Measurements from ENCODE around the gene C14orf132. TPM values are rescaled to one million over a fixed set of nuclear protein-coding genes. Genes with fewer than 3 reads are reported as not detected.

C14orf132 gene
- total and polyA plus RNA-seq, 2 donors (not counting 1 experiment from before 2014, with no cell fraction given): 0.30 to 0.85 TPM

DNA sequence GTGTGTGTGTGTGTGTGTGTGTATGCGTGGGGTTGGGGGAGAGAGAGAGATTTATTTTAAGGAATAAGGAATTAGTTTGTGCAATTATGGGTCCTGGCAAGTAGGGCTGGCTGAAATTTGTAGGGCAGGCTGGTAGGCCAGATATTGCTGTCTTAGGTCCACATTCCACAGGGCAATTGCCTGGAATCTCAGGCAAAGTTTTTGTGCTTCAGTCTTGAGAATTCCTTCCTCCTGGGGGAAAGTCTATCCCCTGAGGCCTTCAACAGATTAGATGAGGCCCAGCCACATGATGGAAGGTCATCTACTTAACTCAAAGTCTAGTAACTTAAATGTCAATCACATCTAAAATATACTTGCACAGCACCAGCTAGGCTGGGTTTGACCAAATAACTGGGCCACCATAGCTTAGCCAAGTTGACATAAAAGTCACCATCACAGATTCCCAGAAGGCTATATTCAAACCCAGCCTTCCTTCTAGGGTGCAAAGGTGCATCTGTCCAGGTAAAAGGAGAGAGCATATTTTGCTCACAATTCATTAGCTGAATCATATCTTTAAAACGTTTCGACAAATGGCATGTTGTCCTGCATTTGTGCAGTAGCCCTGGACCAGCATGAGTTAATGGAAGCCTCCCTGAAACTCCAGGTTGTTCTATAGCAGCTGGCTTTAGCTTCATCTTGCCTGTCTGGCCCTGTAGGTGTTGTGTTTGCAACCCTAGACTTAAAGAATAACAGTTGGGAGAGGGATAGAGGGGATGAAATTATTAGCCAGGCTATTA lies 63.1 kb downstream of the C14orf132 start:
- TF ChIP-seq, protein P1, sequence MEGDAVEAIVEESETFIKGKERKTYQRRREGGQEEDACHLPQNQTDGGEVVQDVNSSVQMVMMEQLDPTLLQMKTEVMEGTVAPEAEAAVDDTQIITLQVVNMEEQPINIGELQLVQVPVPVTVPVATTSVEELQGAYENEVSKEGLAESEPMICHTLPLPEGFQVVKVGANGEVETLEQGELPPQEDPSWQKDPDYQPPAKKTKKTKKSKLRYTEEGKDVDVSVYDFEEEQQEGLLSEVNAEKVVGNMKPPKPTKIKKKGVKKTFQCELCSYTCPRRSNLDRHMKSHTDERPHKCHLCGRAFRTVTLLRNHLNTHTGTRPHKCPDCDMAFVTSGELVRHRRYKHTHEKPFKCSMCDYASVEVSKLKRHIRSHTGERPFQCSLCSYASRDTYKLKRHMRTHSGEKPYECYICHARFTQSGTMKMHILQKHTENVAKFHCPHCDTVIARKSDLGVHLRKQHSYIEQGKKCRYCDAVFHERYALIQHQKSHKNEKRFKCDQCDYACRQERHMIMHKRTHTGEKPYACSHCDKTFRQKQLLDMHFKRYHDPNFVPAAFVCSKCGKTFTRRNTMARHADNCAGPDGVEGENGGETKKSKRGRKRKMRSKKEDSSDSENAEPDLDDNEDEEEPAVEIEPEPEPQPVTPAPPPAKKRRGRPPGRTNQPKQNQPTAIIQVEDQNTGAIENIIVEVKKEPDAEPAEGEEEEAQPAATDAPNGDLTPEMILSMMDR (IDR thresholded peaks at IDR 0.05): no peak
- no peak for TF ChIP-seq EZH2 (IDR thresholded peaks at IDR 0.05; ENCODE audit: borderline replicate concordance, insufficient read depth, low read depth, low read length, poor library complexity, severe bottlenecking)
- intact Hi-C loops (cut with micrococcal nuclease): no loop called here
- H3K4me1 ChIP-seq (ENCODE audit: control insufficient read depth in 2 of 2, insufficient read depth in 2 of 2, low read length in 2 of 2): peaks cover 0 to 2% of the 10 kb centered on the region in 2 donors
- H3K27me3 Mint-ChIP-seq: no peaks in the 10 kb centered on the region
- H3K9ac ChIP-seq (ENCODE audit: low read length): no peak overlapping the region
- H3K27ac ChIP-seq (ENCODE audit: low read length in 2 of 2): no peak overlapping the region
- no peaks in the 10 kb centered on the region for H3K9me3 Mint-ChIP-seq (ENCODE audit: insufficient read depth)
- H3K27me3 ChIP-seq (replicated peaks in 1 of 4; ENCODE audit: control extremely low read depth in 1 of 4, control insufficient read depth in 3 of 4, insufficient read depth in 4 of 4, low read length in 3 of 4): peaks cover 0 to 3% (median 0%) of the 10 kb centered on the region in 4 experiments
- H3K27ac Mint-ChIP-seq: no peak overlapping the region
- POLR2A ChIA-PET: no interaction called here
- ATAC-seq (ENCODE audit: low read depth) (no peak), DNase-seq (no peak)
- peaks cover 0 to 21% (median 0%) of the 10 kb centered on the region in 3 donors for H3K9me3 ChIP-seq (ENCODE audit: control extremely low read depth in 1 of 3, control insufficient read depth in 2 of 3, insufficient read depth in 1 of 3, low read length in 2 of 3)
- H3K4me3 ChIP-seq (ENCODE audit: control extremely low read depth in 1 of 5, extremely low read depth in 1 of 5, insufficient read depth in 1 of 5, low read depth in 2 of 5, low read length in 4 of 5): no peak overlapping the region
- H2AFZ ChIP-seq (ENCODE audit: insufficient read depth, low read depth, low read length, poor library complexity, severe bottlenecking): no peak overlapping the region
- H3K4me1 Mint-ChIP-seq: no peaks in the 10 kb centered on the region
- no peaks in the 10 kb centered on the region for H3K79me2 ChIP-seq (ENCODE audit: control insufficient read depth, insufficient read depth, low read length)
- CTCF ChIA-PET: no interaction called here
- no peak overlapping the region for H3K4me3 Mint-ChIP-seq
- 75% methylated on average over 2 of the region's 3 CpGs for WGBS (ENCODE audit: insufficient coverage)
- no peak overlapping the region for H3K4me2 ChIP-seq (replicated peaks; ENCODE audit: low read depth, low read length, poor library complexity, severe bottlenecking)
- H4K20me1 ChIP-seq (ENCODE audit: control insufficient read depth, insufficient read depth, low read length, poor library complexity, severe bottlenecking): no peaks in the 10 kb centered on the region
- H3K36me3 ChIP-seq (replicated peaks in 1 of 2; ENCODE audit: control extremely low read depth in 1 of 2, control insufficient read depth in 1 of 2, extremely low read depth in 1 of 2, insufficient read depth in 2 of 2, low read length in 1 of 2): no peaks in the 10 kb centered on the region

DNA sequence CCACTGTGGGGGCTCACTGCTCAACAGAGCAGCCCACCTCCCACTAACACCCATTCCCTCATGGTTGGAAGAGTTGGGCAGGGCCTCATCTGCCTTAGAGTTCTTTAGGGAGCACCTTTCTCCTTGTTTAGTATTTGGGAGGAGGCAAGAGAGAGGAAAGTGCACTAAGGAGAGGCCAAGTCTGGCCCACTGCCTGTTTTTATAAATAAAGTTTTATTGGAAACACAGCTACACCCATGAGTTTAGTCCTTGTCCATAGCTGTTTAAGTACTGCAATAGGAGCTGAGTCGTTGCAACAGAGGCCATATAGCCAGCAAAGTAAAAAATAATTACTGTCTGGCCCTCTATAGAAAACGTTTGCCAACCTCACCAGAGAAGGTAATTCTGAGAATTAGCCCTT lies 63.9 kb downstream of the C14orf132 start:
- H3K9me3 ChIP-seq (ENCODE audit: control extremely low read depth in 1 of 3, control insufficient read depth in 2 of 3, insufficient read depth in 1 of 3, low read length in 2 of 3): peaks cover 0 to 21% (median 0%) of the 10 kb centered on the region in 3 donors
- intact Hi-C loops (cut with micrococcal nuclease): no loop called here
- TF ChIP-seq, protein P1 (IDR thresholded peaks at IDR 0.05): no peak
- peaks cover 0 to 2% of the 10 kb centered on the region in 2 donors for H3K4me1 ChIP-seq (ENCODE audit: control insufficient read depth in 2 of 2, insufficient read depth in 2 of 2, low read length in 2 of 2)
- H3K27ac Mint-ChIP-seq: no peak overlapping the region
- ChIA-PET POLR2A (no interaction called here), CTCF (no interaction called here)
- DNase-seq (no peak), ATAC-seq (ENCODE audit: low read depth) (no peak)
- H3K4me3 Mint-ChIP-seq: no peak overlapping the region
- 72% methylated on average over 2 of the region's 2 CpGs for WGBS (ENCODE audit: insufficient coverage)
- H3K36me3 ChIP-seq (replicated peaks in 1 of 2; ENCODE audit: control extremely low read depth in 1 of 2, control insufficient read depth in 1 of 2, extremely low read depth in 1 of 2, insufficient read depth in 2 of 2, low read length in 1 of 2): no peaks in the 10 kb centered on the region
- H2AFZ ChIP-seq (ENCODE audit: insufficient read depth, low read depth, low read length, poor library complexity, severe bottlenecking): no peak overlapping the region
- no peaks in the 10 kb centered on the region for H4K20me1 ChIP-seq (ENCODE audit: control insufficient read depth, insufficient read depth, low read length, poor library complexity, severe bottlenecking)
- peaks cover 0 to 3% (median 1%) of the 10 kb centered on the region in 4 experiments for H3K27me3 ChIP-seq (replicated peaks in 1 of 4; ENCODE audit: control extremely low read depth in 1 of 4, control insufficient read depth in 3 of 4, insufficient read depth in 4 of 4, low read length in 3 of 4)
- no peak overlapping the region for H3K4me2 ChIP-seq (replicated peaks; ENCODE audit: low read depth, low read length, poor library complexity, severe bottlenecking)
- H3K9ac ChIP-seq (ENCODE audit: low read length): no peak overlapping the region
- no peaks in the 10 kb centered on the region for H3K4me1 Mint-ChIP-seq
- H3K9me3 Mint-ChIP-seq (ENCODE audit: insufficient read depth): no peaks in the 10 kb centered on the region
- H3K79me2 ChIP-seq (ENCODE audit: control insufficient read depth, insufficient read depth, low read length): no peaks in the 10 kb centered on the region
- no peak overlapping the region for H3K4me3 ChIP-seq (ENCODE audit: control extremely low read depth in 1 of 5, extremely low read depth in 1 of 5, insufficient read depth in 1 of 5, low read depth in 2 of 5, low read length in 4 of 5)
- peaks cover 4% of the 10 kb centered on the region for H3K27me3 Mint-ChIP-seq
- no peak overlapping the region for H3K27ac ChIP-seq (ENCODE audit: low read length in 2 of 2)

Measured in B cell (primary cell).